RWPE1 (cell line): ENCODE measurements around the gene AATK.

Experiments used
- CTCF ChIA-PET: fragments of 350-600 bp; sonication (Branson Sonifier 250); formaldehyde crosslinking; extraction: SDS; loops from one replicate; lab custom pipeline; 2021; lab: Yijun Ruan, JAX
- POLR2A ChIA-PET: fragments of 400-600 bp; formaldehyde crosslinking; extraction: SDS; loops from one replicate; lab custom pipeline; 2020; ENCODE audit warnings: antibody characterized with exemption; ENCODE audit not compliant: low non-redundant PET; lab: Yijun Ruan, JAX
- DNase-seq: peaks from one replicate; pipeline ENCODE4 v3.0.0; 2012; ENCODE audit warnings: low spot score
- H3K27ac ChIP-seq: fragments of 450-650 bp; 2 replicates; pipeline ENCODE4 v1.5.1; 2017
- TF ChIP-seq, protein P1 (sequence below): fragments of 450-650 bp; conservative IDR thresholded peaks from 2 replicates; pipeline ENCODE4 v1.5.1; 2017; ENCODE audit warnings: low read depth, mild to moderate bottlenecking

The AATK gene

DNA sequence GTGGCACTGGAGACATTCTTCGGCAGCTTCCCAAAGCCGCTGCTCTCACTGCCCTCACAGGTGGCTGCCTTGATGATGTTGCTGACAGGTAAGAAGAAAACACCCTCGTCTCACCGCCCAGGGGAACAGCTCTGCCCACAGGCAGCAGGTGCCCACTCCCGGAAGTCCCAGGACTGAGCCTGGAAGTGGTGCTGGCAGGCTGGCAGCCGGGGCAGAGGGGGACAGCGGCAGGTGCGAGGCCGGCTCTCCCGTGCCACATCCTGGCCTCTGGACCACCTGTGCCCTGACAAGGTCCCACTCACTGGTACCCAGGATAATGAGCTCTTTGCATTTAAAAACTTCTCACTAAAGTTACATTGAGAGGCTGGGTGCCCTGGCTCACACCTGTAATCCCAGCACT is 36.3 kb upstream of the AATK start:
- DNase-seq: no peak
- ChIA-PET CTCF (no interaction called here), POLR2A (no interaction called here)
- peak overlapping the region; percentile 14 for H3K27ac ChIP-seq
- TF ChIP-seq, protein P1, sequence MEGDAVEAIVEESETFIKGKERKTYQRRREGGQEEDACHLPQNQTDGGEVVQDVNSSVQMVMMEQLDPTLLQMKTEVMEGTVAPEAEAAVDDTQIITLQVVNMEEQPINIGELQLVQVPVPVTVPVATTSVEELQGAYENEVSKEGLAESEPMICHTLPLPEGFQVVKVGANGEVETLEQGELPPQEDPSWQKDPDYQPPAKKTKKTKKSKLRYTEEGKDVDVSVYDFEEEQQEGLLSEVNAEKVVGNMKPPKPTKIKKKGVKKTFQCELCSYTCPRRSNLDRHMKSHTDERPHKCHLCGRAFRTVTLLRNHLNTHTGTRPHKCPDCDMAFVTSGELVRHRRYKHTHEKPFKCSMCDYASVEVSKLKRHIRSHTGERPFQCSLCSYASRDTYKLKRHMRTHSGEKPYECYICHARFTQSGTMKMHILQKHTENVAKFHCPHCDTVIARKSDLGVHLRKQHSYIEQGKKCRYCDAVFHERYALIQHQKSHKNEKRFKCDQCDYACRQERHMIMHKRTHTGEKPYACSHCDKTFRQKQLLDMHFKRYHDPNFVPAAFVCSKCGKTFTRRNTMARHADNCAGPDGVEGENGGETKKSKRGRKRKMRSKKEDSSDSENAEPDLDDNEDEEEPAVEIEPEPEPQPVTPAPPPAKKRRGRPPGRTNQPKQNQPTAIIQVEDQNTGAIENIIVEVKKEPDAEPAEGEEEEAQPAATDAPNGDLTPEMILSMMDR: no peak

DNA sequence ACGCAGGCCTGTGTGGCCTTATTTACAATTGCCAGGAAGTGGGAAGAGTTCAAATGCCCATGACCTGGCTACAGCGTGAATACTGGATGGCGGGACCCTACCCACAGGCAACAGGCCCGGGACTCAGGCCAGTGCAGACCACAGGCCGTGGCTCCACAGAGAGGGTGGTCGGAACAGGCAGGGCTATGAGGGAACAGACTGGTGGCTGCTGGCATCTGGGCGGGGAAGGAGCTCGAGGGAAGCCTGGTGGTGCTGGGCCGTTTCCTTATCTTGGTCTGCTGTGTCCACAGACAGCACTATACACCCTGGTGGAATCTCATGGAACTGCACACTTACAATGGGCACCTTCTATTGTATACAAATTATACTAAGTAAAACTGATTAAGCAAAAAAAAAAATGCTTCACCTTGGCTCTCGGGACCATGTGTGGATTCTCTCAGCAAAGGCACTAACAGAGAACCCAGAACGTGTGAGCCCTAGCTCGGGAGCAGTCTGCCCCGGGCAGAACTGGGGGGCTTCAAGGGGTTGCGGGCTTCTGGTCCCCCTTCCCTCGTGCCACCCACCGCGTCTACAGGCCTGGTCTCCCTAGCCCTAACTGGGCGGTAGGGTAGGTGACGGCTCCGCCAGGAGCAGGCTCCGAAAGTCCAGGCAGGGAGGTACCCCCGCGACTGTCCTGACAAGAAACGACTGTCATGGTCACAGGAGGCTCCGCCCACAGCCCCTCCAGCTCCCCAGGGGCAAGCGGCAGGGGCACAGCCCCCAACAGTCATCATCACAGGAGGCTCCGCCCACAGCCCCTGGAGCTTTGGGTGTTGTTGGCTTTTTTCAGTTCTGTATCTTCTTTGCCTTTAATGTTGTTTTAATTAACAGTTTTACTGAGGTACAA is 34.9 kb upstream of the AATK start:
- TF ChIP-seq, protein P1: peak; percentile 39
- CTCF ChIA-PET: interaction anchor here (0.6 to 1.5 kb wide), 8 partner anchors 12 to 58 kb away, joined by 3 to 8 read pairs (median 4); no protein-coding TSS in a partner anchor
- DNase-seq: peak; percentile 33
- H3K27ac ChIP-seq: no peak overlapping the region
- POLR2A ChIA-PET: no interaction called here

DNA sequence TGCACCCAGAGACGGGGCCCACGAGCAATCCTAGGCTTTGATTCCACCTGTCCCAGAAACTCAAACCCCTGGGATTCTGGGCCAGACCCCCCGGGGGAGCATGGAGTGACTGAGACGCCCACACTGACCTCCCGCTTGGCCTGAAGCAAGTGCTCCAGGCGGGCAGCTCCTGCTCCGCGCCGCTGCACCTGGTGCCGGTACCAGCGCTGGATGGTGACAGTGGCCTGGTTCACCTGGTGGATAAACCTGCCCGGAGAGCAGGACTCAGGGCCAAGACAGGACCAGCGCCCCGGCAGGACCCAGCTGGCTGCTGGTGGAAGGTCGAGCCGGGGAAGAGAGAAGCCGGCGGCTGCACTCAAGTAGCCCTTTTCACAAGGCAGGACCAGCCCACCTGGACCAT is 34.2 kb upstream of the AATK start:
- no peak overlapping the region for H3K27ac ChIP-seq
- POLR2A ChIA-PET: no interaction called here
- DNase-seq: no peak
- TF ChIP-seq, protein P1: no peak
- CTCF ChIA-PET: interaction anchor here (0.6 to 1.5 kb wide), 7 partner anchors 11 to 58 kb away, joined by 3 to 7 read pairs (median 3); no protein-coding TSS in a partner anchor

DNA sequence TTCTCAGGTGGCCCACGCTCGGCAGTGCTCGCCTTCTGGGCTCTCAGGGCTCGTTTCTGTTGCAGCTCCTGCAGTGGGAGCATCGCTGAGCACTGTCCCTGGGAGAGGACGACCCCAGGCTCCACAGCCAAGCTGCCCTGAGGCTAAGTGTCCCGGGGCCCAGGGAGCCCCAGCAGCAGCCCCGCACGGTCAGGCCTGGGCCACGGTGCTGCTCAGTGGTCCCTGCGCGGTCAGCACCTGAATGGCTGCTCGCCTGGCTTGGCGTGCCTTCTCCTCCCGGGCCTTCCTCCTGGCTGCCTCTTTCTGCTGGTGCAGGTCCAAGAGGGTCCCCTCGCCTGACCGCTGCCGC is 33.4 kb upstream of the AATK start:
- TF ChIP-seq, protein P1: no peak
- CTCF ChIA-PET: no interaction called here
- POLR2A ChIA-PET: no interaction called here
- DNase-seq: no peak
- no peak overlapping the region for H3K27ac ChIP-seq

DNA sequence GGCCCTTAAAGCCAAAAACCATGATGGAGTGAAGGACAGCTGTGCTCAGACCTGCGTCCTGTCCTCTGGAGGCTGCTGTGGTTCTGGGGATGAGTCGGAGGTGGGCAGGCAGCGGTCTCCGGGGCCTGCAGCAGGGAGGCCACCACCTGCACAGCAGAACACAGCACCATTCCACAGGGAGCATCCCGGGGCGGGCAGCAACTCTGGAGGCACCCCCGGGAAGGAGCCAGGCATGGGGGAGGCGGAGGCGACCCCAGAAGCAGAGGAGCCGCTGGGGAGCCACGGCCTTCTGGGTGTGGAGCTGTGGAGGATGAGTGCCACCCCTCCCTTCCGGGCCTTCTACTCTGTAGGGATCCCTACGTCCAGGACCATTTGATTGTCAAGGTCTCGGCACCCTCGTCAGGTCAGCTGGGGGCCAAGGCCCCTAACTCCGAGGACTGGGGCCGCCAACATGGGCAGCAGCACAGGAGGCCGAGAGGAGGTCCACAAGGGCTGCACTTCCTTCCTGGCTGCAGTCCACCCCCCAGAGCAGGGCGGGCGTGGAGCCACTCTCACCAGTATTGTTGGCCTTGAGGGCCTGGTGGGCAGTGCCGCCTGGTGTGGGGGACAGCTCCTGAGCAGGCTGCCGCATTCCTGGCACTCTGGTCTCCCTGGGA is 32.9 kb upstream of the AATK start:
- ChIA-PET POLR2A (no interaction called here), CTCF (interaction anchor here (0.5 to 0.9 kb wide), 3 partner anchors 56 to 425 kb away, joined by 3 to 5 read pairs (median 5); no protein-coding TSS in a partner anchor)
- no peak for DNase-seq
- no peak overlapping the region for H3K27ac ChIP-seq
- TF ChIP-seq, protein P1: no peak

DNA sequence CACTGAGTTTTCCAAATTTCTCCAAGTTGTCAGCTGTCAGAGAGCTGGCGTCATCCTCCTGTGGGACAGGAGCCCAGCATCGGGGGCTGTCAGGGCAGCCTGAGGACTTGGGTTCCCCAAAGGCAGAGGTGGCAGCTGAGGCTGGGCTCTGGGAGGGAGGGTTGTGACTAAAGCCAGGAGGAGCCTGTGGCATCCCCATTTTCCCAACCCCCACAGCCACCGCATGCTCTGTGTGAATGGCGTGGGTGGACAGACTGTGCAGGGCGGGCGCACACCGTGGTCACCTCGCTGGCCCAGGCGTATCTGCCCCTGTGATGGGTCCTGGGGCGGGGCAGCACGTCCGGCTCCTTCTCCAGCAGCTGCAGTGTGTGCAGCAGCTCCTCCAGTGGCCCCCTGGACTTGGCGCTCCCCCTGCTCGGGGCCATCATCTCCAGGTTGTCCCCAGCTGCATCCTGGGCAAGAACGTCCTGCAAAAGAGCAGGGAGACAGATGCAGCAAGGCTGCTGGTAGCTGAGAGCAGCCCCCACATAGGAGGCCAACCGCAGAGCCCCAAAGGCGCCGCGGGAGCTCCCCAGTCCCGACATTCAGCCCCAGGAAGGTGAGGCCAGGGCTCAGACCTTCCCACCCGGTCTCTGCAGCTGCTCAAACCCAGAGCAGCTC is 31.9 kb upstream of the AATK start:
- POLR2A ChIA-PET: no interaction called here
- H3K27ac ChIP-seq: no peak overlapping the region
- CTCF ChIA-PET: interaction anchor here (0.5 to 0.9 kb wide), 3 partner anchors 55 to 424 kb away, joined by 3 to 5 read pairs (median 5); no protein-coding TSS in a partner anchor
- DNase-seq: no peak
- TF ChIP-seq, protein P1: no peak
